Measurements from ENCODE around the gene CACNA2D4.

Gene CACNA2D4

DNA sequence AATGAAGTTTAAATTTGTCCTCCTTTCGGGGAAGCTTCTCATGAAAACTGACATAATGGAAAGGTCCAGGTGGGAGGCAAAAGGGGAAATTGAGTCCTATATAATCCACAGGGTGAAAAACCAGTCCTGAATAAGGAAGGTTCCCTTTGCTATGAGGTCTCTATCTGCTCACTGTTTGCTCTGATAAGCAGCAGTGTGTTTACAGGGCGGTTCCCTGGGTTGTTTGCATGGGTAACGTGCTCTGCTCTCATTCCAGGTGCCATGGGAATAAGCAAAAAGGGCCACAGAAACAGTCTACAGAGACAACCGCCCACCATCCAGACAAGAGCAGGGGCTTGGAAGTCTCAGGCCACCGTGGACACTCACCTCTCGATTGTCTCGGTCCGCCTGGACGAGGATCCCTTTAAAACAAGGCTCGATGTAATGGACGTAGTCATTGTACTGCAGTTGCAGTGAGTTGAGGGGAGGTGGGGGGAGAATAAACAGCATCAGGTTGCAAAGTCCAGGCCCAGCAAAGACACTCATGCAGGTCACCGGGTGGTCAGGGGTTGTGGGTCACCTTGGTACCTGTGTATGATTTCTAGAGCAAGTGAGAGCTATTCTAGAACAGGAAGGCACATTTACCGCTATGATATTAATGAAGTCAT is 32.7 kb downstream of the CACNA2D4 start:
- DNase-seq, result no peak

DNA sequence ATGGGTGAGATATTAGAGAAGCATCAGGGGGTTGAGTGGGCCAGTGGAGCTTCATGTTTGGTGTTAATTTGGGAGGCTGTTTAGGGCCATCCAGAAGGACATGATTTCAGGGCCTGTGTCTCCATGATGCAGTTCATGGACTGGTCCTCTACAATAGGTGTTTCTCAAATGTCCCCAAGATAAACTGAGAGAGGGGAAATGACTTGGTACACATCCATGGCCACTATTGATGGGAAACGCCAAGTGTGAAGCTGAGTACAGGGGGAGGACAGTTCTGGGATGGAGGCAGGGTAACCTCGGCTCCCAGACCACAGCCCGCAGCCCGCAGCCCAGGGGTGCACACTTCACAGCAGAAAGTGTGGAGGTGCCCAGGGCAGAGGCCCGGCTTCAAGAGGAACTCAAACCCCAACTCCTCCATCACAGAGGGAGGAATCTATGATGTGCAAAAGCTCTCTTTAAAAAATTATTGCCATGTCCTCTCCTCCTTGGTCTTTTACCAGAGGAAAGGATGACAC is 33.3 kb downstream of the CACNA2D4 start:
- DNase-seq, result no peak

DNA sequence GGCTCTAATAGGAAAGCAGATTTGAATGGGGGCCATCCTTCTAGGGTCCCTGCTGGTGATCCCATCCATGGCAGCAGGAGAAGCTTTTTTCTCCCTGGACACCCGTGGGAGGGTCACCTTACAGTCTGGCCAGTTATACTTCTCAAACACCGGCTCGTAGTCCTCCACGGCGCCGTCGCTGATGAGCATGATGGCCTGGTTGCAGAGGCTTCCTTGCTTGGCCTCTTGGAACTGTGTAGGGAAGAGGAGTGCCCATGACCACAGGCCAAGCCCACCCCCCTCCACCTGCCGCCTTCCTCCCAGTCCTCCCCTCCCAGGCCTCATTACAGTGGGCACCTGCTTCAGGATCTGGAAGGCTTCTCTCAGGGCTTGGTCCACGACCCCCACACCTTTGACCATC is 33.8 kb downstream of the CACNA2D4 start:
- no peak for DNase-seq

DNA sequence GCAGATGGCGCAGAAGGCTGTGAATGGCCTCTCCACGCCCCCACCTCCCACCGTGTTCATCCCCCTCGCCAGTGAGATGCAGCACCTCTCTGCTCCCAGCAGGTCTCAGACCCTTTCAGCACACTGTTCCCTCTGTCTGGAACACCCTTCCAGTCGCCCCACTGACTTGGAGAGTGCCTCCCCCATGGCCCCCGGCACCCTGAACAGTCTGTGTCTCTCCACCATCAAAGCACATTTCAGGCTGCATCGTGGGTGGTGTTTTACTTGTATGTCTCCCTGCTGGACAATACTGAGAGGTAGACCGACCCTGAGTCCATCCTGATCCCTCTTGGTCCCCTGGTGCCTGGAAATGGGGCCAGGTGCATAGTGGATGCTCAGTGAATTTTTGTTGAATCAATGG is 34.9 kb downstream of the CACNA2D4 start:
- no peak for DNase-seq

DNA sequence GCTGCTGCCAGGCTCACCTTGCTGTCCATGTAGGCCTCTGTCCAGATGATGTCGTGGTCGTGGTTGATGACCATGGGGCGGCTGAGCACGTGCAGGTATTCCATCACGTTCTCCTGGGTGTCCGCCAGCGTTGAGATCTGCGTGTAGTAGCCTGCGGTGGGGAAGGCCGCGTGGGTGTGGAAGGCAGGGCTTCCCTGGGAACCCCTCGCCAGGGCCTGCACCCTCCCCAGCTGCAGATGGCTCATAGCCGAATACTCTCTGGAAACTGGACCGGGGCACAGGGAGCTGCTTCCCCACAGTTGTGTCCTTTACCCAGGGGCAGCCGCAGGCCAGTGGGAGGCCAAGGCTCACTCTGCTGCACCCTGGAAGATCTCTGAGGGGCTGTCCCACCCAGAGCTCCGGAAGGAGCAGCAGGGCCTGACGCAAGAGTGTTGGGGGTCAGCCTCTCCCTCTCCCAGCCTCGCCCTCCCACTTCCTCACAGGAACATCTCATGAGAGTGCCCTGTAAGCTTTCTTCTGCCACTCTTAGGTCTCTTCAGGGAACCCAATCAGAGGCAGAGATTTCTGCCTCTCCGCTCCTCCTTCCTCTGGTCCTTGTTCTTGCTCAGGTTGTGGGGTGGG is 35.5 kb downstream of the CACNA2D4 start:
- no peak for DNase-seq

DNA sequence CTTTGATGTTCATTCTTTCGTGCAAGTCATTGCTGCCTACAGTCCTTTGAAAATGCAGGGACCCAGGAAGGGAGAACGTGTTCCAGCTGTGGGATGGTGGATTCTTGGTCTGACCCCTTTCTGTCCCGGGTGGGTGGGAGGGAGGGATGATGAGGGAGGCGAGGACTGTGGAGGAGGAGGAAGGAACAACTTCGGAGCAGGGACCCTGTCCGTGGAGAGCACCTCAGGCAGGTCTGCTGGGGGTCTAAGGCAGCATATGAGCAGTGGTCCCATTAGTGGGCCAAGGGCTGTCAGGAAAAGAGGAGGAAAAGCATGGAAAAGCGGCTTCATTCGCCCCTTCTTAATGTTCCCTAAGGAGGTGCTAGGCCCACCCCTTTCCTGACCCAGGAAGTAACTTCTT is 36.0 kb downstream of the CACNA2D4 start:
- DNase-seq, result no peak

DNA sequence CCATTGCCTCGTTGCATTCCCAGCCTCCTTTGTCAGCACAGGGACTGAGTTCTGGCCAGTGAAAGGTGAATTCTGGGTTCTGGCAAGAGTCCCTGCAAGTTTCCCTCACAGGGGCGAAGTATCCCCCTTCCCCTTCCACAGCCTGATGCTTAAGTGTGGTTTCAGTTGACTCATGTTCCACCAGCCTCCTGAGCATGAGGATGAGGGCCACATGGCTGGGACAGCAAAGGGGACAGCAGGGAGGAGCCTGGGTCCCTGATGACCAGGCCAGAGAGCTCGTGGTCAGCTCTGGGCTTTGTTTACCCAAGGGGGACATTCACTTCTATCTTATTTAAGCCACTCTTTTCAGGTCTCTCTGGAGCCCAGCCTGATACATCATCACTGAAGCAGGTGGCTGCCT is 36.5 kb downstream of the CACNA2D4 start:
- no peak for DNase-seq

DNA sequence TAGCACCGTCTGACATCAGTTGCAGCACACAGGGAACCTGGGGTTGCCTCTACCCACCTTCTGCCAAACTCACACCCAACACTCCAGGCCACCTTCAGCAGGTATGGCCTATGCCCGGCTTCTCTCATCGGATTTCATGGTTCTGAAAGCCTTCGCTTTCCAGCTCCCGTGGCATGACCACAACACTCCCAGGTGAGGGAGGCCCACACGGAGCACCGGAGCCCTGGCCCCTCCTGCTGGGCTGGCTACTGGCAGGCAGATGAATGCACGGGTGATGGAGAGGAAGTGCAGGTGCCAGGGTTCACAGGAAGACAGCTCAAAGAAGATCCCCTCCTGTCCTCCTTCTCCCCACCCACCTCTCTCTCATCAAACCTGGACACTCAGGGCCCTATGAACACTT is 37.2 kb downstream of the CACNA2D4 start:
- DNase-seq, result no peak

DNA sequence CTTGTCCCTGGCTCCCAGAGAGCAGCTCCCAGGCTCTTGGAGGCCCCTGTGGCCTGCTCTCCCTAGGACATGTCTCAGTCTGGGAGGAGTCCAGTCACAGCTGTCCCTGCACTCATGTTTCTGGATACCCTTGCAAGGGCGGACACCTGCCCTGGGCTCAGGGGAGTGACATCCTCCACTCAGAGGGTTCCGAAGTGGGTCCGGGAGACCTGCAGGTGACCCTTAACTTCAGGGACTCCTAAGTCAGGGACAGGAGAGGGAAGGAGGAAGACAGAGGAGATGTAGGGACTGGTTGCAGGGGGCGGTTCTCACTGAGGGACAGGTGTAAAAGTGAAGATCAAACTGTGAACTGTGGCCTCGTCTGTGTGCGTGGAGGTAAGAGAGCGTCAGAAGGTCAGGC is 37.6 kb downstream of the CACNA2D4 start:
- DNase-seq, result no peak

DNA sequence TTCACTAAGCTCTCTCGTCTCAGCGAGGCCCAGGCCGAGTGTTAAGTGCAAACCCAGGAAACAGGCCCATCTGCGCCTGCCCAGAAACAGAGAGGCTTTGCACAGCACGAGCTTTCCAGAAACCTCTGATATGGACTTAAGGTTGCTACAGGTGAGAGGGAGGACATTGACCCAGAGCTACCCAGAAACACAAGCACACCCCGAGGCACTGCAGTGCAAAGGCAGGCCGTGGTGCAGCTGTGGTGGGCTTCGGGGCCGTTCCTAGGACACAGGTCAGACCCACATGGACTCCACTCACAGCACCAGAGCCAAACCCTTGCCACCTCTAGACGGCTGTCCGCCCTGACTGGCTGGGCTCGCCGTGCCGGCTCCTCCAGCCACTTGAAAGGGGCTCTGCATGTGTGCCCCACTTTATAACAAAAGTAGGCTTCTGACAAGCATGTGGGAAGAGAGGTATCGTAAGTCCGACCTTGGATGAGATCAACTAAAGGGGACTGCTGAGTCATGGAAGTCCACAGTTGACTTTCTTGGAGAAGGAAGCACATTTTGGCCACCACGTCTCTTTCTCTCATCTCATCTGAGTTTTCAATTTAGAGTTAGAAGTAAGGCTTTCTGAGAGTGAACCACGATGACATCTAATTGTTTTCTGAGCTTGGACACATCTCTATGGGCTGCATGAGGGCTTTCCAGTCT is 38.2 kb downstream of the CACNA2D4 start:
- DNase-seq, result no peak

DNA sequence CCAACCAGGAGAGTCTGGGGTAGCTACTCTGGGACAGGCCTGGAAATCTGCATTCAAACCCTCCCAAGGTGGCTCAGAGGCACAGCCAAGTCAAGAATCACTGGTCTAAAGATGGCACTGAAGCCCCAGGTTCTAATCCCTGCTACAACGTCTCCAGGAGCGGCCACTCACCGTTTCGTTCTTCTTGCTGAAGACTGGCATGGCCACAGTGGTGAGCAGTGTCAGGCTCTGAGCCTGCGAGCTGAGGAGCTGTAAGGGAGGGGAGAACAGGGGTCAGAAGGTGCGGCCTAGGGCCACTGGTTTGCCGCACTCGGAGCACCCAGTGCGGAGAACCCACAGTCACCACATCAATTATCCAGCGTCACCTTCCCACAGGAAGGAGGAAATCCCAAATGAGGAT is 38.8 kb downstream of the CACNA2D4 start:
- DNase-seq, result no peak

DNA sequence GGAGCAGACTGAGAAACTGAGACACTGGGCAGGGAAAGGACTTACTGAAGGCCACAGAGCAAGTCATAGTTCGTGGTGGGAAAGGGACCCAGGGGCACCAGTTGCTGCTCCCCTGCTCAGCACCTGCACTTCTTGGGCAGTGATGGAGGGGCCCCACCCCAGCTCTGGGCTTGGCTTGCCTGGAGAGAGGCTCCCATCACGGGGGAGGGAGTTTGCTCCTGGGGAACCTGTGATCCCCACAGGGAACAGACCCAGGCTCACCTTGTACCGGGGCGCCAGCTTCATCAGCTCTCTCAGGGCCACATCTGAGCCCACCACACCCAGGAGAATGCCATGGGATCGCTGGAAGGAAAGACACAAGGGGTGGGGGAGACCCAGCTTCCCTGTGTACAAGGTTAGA is 39.8 kb downstream of the CACNA2D4 start:
- no peak for DNase-seq

DNA sequence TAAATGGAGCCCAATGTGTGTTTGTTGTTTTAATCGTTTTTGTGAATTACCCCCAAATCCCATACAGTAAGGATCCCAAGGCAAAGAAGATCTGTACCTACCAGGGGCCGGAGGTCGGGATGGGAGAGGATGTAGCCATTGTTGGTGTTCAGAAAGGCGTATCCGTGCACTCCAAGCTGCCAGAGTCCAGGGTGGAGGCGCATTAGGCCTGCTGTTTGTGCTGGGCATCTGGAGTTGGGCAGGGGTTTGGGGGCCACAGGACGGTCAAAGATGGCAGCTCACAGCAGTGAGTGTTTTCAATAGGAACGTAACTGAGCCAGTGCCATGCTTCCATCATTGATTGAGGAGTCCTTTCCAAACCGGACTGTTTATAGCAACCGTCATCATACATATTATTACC is 40.2 kb downstream of the CACNA2D4 start:
- DNase-seq, result no peak

DNA sequence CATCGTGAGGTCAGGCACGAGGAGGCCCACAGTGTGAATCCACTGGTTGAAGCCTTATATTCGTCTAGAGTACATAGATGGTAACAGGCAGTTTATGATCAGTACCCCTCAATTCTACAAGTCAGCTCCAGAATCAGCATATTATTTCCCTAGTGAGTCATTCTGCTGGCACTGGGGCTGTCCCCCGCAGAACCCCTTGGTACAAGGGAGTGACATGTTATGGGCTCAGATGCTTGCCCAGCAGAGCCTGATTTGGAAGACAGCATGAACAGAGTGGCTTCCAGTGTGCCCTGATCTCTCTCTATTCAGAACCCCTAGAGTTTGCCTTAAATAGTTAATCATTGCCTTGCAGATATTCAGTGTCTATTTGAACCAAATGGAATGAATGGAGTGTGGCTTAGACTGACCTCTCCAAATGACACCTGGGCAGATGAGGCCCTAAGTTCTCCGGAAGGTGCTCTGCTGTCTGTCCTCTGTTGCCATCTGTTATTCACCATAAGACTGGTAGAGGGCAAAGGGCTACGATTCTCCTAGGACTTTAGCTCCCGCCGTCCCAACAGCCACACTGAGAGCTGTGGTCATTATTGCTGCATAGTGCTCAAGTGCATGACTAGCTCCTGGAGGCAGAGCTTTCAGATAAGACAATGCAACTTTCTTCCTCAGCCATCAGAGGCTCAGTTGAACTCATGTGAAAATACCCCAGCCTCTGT is 41.1 kb downstream of the CACNA2D4 start:
- no peak for DNase-seq

DNA sequence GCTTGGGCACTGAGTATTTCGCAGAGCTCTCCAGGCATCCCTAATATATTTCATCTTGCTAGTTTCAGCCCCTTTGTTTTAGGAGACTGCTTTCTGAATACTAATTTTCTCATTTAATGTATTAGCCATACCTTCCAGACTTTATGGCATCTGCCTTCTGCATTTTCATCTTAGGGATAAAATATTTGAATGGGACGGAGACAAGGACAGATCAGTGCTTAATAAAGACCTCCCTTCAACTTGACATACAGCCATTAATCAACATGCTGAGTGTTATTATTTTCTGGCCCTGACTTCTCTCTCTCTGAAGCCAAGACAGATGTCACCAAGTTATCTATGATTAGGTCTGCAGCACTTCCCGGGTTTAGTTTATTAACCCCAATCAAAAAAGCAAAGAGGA is 42.4 kb downstream of the CACNA2D4 start:
- no peak for DNase-seq

DNA sequence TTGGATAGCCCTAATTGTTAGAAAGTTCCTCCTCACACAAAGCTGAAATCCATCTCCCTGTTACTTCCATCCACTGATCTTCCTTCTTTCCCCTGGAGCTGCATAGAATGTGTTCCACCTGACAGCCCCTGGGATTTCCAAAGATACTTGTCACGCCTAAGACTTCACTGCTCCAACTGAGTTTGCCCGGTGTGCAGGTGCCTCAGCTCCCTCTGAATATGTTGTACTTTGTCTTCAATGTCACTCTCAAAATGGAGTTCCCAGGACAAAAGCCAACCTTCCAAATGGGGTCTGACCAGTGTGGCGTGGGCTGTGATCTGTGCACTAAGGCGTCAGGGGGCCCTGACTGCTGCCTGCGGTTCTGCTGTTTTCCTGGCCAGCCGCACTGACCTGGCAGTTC is 42.8 kb downstream of the CACNA2D4 start:
- no peak for DNase-seq

DNA sequence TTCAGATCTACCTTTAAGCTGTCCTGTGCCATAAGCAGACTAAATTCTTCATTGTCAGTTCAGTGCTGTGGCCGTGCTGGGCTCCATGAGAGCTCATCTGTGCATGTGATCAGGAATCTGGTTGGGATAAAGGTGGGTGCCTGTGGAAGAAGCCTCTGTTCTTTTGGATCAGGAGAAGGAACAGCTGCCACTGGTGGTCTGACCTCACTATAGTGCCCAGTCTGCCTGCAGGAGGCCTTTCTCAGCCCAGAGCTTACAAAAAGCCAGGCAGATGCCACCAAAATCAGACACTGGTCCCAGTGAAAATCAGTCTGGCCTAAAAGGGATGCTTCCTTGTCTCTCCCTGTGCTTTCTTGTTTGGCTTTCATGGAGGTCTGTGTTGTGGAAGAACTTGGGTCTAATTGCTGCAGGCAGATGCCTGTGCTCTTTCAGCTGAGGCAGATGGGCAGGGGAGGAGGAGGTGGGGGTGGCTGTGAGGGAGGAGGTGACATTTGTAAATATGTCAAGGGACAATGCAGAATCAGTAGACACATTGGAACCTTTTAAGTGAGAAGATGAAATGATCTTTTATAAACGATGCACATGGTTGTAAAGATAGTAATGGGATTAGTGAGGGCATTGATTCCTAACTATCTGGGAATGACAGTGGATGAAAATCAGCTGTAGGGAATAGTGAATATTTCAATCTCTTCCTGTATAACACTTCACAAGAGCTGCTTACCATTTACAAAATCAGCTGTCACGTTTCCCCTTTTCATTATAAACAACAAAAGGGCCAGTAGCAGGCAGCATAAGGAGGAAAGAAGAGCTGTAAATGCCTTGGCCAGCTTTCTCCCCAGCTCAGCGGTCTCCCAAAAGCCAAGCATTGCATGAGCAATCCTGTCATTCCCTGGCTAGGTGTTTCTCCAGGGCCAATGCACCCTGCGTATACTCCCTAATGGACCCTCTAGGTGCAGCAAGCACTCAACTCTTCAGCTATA is 44.6 kb downstream of the CACNA2D4 start:
- DNase-seq, result no peak

DNA sequence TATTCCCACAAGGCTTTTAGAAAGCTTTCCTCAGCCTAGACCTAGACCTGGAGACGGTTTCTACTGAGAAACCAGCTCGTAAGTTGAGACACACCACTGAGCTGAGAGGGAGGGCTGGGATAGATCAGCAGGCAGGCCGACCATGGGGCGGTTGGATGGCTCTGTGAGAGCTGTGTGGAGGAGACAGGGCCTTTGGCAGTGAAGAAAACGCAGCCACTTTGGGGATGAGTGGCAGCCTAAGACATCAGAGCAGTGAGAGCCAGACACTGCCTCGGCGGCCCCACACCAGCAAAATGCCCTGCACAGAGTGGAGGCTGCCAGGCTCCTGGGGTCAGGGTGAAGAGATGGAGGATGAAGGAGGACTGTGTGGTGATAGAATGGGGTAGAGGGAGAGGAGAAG is 46.0 kb downstream of the CACNA2D4 start:
- no peak for DNase-seq

DNA sequence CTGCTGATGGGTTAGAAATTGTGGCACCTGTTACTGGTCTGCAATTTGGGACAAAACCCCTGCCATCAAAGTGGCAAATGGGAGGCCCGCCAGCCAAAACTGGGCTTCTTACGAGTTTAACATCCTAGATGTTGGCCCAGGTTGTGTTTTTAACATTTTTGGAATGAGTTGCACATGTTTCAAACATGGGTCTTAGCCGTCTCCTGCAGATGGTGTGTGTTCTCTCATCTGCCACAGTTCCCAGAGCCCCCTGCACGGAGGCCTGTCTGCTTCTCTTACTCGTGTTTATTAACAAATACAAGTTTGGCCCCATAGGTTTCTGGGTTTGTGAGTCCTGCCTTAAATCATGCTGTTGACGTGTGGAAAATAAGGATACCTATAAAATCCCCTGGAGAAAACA is 46.5 kb downstream of the CACNA2D4 start:
- no peak for DNase-seq

DNA sequence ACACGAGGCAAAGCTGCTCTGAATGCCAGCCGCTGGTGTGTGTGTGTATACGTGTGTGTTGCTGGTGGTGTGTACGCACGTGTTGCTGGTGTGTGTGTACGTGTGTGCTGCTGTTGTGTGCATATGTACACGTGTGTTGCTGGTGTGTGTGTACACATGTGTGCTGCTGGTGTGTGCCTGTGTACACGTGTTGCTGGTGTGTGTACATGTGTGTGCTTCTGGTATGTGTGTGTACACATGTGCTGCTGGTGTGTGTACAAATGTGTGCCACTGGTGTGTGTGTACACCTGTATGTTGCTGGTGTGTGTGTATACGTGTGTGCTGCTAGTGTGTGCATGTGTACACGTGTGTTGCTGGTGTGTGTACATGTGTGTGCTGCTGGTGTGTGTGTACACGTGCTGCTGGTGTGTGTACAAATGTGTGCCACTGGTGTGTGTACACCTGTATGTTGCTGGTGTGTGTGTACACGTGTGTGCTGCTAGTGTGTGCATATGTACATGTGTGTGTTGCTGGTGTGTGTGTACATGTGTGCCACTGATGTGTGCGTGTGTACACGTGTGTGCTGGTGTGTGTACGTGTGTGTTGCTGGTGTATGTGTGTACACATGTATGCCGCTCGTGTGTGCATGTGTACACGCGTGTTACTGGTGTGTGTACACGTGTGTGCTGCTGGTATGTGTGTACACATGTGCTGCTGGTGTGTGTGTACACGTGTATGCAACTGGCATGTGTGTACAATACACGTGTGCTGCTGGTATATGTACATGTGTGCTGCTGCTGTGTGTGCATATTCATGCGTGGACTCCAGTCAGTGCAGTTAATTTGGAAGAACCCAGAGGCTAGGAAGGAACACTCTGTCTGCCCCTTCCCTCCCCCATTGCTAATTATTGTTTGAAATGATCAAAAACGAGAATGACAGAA is 47.2 kb downstream of the CACNA2D4 start:
- no peak for DNase-seq

DNA sequence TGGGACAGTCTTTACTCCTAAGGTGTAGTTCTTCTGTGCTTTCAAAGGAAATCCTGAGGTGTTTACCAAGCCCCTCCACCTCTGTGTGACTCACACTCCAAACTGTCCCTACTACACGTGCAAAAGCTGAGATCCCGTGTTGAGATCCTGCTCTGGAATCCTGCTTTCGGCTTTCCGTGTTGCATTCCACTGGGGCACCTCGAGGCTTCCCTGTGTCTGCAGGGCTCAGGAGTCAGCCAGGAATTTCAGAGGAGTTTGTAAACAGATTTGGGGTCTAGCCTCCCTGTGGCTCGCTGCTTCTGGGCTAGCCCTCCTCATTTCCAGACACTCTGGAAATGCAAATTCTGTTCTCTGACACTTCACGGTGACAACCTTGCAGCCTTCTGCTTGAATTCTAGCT is 48.4 kb downstream of the CACNA2D4 start:
- no peak for DNase-seq

All from 8988T (cell line).